AG10803 (cell line): Measurements from ENCODE around the gene MMP24.
A peak's percentile ranks its signal among the peaks of the same experiment; 100 is the strongest.

Experiments
- DNase-seq: peaks from one replicate; pipeline ENCODE4 v3.0.0; 2010; ENCODE audit warnings: low read depth
- H3K4me3 ChIP-seq: 2 replicates; pipeline ENCODE4 v1.5.1; 2011; ENCODE audit warnings: mild to moderate bottlenecking, low read length, control low read depth
- CTCF ChIP-seq: conservative IDR thresholded peaks from 2 replicates; pipeline ENCODE4 v1.5.1; 2011; ENCODE audit warnings: mild to moderate bottlenecking, low read length, control low read depth, inconsistent platforms

The MMP24 gene

GRCh38 chr20:35319192-35319870, 92.8 kb downstream of the MMP24 start:
- no peak for TF ChIP-seq CTCF
- no peak for DNase-seq
- H3K4me3 ChIP-seq = no peak overlapping the region

- H3K4me3 ChIP-seq = no peak overlapping the region
- no peak for DNase-seq
- TF ChIP-seq CTCF = no peak
These were observed 93.3 kb downstream of the MMP24 start for GRCh38 chr20:35319871-35320197.

GRCh38 chr20:35320396-35321126, 94.1 kb downstream of the MMP24 start:
- peak; percentile 80 for DNase-seq
- H3K4me3 ChIP-seq = no peak overlapping the region
- no peak for TF ChIP-seq CTCF

GRCh38 chr20:35325401-35325800, 98.9 kb downstream of the MMP24 start:
- no peak overlapping the region for H3K4me3 ChIP-seq
- no peak for DNase-seq
- TF ChIP-seq CTCF = no peak

GRCh38 chr20:35326021-35326739, 99.7 kb downstream of the MMP24 start:
- H3K4me3 ChIP-seq = no peak overlapping the region
- DNase-seq = no peak
- TF ChIP-seq CTCF = no peak
